Activated T-helper 1 cell treated with Interleukin-2 at 50 U/mL for 16 hours (primary cell): ENCODE measurements around the gene WARS2.

Experiments
- DNase-seq: peaks from one replicate; pipeline ENCODE4 v3.0.0-alpha.2; 2020; ENCODE audit warnings: low read depth

Gene WARS2

DNA sequence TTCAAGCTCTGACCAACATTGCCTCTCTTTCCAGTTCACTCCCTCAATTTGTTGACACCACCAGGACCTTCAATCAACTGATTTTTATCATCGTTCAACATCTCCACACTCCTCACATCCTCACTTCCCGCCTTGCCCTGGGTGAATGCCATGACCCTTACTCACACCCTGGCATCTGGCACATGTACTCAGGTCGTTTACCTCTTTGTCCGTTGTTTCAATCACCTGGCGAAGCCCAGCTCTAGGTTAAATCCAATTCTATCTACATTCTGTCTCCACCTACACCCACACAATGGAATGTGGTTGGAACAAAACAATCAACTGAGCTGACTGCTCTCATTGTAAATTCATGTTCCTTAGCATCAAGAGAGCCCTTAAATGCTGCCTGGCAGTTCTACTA lies 128.1 kb downstream of the WARS2 start:
- DNase-seq: no peak

GRCh38 chr1:119011706-119012105 lies 128.7 kb downstream of the WARS2 start:
- no peak for DNase-seq

DNA sequence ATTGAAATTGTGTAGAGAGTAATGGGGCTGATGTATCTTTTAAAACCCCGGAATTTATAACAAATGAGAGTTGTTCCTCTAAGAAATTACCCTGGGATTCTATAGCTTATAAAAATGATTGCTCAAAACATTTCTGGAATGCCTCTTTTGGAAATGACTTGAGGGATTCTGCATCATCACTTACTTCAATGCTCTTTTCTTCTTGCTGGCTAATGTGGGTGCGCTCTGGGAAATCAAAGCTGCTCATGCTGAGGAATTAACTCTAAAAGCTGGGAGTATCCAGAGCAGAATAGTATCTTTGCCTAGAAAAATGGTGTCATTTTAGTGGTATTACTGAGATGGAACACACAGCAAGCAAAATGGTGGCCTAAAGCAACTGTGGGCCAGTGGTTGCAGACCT lies 129.3 kb downstream of the WARS2 start:
- no peak for DNase-seq

GRCh38 chr1:119010201-119010600 lies 130.3 kb downstream of the WARS2 start:
- DNase-seq: no peak

- no peak for DNase-seq
Measured at GRCh38 chr1:119009312-119009655, 131.2 kb downstream of the WARS2 start.

- no peak for DNase-seq
Measured at GRCh38 chr1:119008483-119009311, 131.8 kb downstream of the WARS2 start.

DNA sequence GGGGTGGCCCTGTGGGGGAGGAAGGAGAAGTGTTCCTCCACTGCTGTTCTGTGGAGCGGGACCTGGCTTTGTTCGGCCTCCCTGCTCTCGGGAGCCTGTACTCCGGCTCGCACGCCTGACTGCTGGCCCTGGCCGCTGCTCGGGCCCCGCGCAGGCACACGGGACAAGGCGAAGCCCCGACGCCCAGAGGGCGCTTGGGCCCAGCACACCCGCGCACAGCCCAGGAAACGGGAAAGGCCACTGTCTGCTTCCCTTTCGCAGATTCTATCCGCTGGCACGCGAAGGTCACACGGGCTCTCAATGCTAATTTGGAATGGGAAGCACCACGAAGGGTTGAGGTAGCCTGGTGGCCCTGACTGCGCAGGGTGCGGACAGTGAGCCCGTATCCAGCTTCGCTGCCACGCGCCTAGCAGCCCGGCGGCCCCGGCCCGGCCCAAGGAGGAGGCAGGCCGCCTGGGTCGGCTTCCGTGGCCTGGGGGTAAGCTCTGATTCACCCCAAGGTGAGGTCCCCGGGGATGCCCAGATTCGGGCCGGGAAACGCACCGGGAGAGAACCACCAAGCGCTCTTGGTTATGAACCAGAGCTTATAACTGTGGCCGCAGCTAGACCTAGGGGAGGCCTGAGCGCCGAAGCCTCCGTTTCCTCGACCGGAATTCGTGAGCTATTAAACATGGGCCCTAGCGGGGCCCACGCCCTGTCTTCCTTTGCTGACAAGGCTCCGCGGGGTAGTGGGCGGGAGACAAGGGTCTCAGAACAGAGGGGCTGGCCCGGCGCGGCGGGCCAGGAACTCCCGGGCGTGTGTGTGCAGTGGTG lies 132.6 kb downstream of the WARS2 start:
- no peak for DNase-seq

DNA sequence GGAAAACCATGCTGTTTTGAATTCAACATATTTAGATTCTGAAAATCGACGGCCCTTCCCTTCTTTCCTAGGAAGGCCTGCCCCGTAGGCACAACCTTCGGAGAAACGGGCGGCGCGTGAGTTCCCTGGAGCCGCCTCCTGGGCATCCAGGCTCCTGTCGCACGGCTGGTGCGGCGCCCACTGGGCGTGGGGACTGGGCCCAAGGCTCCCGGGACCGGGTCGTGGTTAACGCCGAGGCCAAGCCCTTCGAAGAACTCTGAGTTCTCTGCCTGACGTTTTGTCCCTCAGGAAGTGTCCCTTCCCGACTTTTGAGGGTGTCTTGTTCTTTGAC lies 133.1 kb downstream of the WARS2 start:
- no peak for DNase-seq

DNA sequence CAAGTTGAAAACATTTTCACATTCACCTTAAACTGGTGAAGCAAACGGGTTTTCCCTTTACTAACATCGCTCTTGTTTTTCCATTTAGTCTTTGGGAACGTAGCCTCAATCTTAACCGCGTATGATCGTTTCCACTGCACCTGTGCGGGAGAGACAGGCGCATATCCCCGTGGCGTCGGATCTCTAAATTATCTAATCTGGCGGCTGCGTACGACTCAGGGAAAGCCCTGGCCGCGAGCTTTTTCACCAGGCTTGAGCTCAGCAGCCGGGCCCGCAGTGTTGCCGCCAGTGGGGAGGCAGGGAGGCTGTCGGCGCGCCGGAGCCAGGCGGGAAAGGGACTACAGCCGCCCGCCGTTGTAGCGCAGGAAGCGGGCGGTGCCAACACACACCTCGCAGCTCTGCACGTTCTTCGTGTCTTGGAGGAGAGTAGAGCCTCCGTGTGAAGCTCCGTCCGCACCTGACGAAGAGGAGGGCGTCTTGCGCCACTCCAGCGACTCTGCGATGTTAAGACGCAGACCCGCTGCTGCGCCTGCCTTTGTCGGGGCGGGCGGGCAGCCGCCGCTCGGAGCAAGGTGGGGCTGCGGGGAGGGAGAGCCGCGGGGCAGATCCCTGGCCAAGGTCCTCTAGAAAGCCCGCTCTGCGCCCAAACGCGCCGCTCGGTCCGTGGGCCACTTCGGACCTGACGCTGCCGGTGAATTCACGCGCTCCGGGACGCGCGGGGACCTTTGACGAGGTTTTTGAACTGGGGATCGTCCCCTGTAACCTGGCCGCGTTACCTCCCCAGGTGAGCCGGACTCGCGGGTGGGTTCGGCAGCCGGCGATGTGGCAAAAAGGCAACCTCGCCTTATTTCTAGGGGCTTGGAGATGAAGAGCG lies 133.8 kb downstream of the WARS2 start:
- no peak for DNase-seq

- DNase-seq: no peak
Measured at GRCh38 chr1:119005724-119006405, 134.6 kb downstream of the WARS2 start.

GRCh38 chr1:119004781-119005180 lies 135.7 kb downstream of the WARS2 start:
- no peak for DNase-seq

- DNase-seq: no peak
Measured at GRCh38 chr1:119004129-119004527, 136.3 kb downstream of the WARS2 start.

DNA sequence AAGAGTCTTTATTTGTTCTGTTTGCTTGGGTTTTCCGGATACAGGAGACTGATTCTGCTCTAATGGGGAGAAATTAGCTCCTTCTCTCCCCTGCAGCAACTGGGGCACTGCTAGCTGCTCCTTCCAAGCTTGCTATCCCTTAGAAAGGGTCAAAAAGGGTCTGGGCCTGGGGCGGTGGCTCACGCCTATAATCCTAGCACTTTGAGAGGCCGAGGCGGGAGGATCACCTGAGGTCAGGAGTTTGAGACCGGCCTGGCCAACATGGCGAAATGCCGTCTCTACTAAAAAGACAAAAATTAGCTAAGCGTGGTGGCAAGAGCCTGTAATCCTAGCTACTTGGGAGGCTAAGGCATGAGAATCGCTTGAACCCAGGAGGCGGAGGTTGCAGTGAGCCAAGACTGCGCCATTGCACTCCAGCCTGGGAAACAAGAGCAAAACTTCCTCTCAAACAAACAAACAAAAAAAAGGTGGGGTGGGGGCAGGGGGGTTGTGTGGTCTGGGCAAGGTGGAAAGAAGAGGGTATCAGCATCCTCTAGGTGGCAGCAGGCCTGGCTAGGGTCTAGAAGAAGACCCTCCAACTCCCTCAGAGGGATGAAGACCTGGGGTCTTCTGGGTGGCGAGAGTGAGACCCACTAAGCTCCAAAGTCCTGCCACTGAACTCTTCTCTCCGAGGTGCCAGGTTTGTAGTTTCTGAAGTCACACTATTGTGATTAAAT lies 136.9 kb downstream of the WARS2 start:
- no peak for DNase-seq

DNA sequence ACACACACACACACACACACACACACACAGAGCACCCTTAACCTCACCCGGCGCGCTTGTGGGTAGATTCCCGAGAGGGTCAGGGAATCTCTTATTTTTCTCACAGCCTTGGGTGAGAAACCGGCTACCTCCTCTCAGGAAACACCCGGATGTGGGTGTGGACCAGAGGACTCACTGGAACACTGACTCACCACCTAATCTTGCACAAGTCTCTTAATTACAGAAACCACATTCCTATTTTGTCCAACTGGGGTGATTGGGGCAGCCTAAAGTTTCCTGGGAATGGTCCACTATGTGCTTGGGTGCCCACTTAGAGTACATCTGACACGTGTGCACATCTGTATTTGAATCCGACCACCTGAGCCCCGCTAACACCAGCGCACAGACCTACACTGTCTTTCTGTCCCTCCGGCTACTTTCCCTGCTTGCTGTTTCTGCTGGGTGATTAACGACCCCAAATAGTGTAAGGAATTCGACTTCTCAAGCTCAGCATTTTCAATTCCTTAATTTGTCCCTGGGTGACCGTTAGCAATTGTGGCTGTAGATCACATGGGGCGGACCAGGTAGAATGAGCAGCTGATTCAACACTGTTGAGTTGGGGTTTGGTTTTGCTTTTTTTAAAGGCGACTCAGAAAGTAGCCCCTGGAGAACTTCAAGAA lies 138.3 kb downstream of the WARS2 start:
- no peak for DNase-seq

- no peak for DNase-seq
Measured at GRCh38 chr1:119001181-119002027, 139.0 kb downstream of the WARS2 start.

DNA sequence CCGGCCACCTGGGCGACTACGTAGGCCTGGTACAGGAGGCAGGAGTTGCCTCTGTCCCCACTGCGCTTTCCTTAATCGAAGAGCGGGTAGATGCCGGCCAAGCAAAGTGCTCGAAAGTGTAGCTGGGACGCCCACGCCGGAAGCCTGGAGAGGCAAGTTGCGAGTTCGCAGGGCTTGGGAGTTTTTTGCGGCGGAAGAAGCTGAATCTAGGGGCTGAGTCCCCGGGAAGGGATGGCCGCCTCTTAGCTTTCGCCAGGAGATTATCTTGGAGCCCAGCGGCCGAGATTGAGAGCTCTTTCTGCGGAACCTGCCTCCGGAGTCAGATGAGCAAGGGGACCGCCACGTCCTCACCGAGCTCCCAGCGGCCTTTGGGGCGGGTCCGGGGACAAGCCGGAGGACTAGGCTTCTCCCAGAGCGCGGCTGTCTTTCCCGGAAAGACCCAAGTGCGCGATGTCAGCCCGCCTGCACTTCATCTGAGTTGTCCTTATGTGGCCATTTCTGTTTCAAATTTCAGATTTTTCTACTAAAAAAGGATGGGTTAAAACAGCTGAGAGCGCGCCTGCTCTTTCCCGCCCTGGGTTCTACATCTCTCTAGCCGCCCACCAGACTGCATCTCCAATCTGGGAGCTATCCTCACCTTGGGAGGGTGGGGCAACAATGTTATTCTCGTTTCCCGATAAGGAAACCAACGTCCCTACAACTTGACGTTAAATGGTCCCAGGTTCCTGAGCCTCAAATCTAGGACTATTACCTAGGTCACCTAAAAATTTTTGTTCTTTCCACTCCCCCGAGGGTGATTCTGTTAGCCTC lies 139.9 kb downstream of the WARS2 start:
- DNase-seq: no peak

- DNase-seq: no peak
Measured at GRCh38 chr1:118999348-119000071, 140.9 kb downstream of the WARS2 start.

GRCh38 chr1:118998171-118998570 lies 142.3 kb downstream of the WARS2 start:
- DNase-seq: no peak
